Smooth muscle cell (in vitro differentiated cells): Measurements from ENCODE around the gene PRRC2A. TPM values are rescaled to one million over a fixed set of nuclear protein-coding genes. Genes with fewer than 3 reads are reported as not detected.

ENCODE experiments used
- DNase-seq: peaks from one replicate; lab custom pipeline; 2025; ENCODE audit not compliant: unreplicated experiment; lab: John Stamatoyannopoulos, UW
- H2AFZ ChIP-seq: fragments of 200-600 bp; sonication (generic); 2 replicates; pipeline ENCODE4 v1.6.0; 2016; ENCODE audit warnings: antibody characterized with exemption, low read depth, mild to moderate bottlenecking
- H3F3A ChIP-seq: fragments of 200-600 bp; sonication (generic); 2 replicates; pipeline ENCODE4 v1.6.0; 2017; ENCODE audit warnings: antibody characterized with exemption, low read depth
- H3K27ac ChIP-seq: fragments of 200-600 bp; sonication (generic); 2 replicates; pipeline ENCODE4 v1.5.1; 2016; ENCODE audit warnings: low read depth, mild to moderate bottlenecking
- H3K27me3 ChIP-seq: fragments of 200-600 bp; sonication (generic); 2 replicates; pipeline ENCODE4 v1.6.1; 2016; ENCODE audit warnings: low read depth, mild to moderate bottlenecking
- H3K36me3 ChIP-seq: fragments of 200-600 bp; sonication (generic); 2 replicates; pipeline ENCODE4 v1.5.1; 2016; ENCODE audit warnings: low read depth
- H3K4me1 ChIP-seq: fragments of 200-600 bp; sonication (generic); 2 replicates; pipeline ENCODE4 v1.5.1; 2016; ENCODE audit warnings: low read depth
- H3K4me2 ChIP-seq: fragments of 200-600 bp; sonication (generic); 2 replicates; pipeline ENCODE4 v1.6.0; 2016; ENCODE audit warnings: mild to moderate bottlenecking
- H3K4me3 ChIP-seq: fragments of 200-600 bp; sonication (generic); 2 replicates; pipeline ENCODE4 v1.5.1; 2016; ENCODE audit warnings: mild to moderate bottlenecking
- H3K79me2 ChIP-seq: fragments of 200-600 bp; sonication (generic); 2 replicates; pipeline ENCODE4 v1.6.0; 2016; ENCODE audit warnings: low read depth, mild to moderate bottlenecking
- H3K9ac ChIP-seq: fragments of 200-600 bp; sonication (generic); 2 replicates; pipeline ENCODE4 v1.6.0; 2016; ENCODE audit warnings: low read depth
- H3K9me3 ChIP-seq: fragments of 200-600 bp; sonication (generic); replicated peaks from 2 replicates; pipeline ENCODE4 v1.5.1; 2016; ENCODE audit warnings: low read depth
- H4K20me1 ChIP-seq: fragments of 200-600 bp; sonication (generic); 2 replicates; pipeline ENCODE4 v1.6.0; 2016; ENCODE audit warnings: low read depth
- WGBS: methylation state at CpG from one replicate; pipeline ENCODE4 v1.1.7; 2016; ENCODE audit warnings: low lambda C conversion rate; 5-methylcytosine and 5-hydroxymethylcytosine counted together
- microRNA-seq: library from miRNA; unstranded; fragments of <30 nt; microRNA quantifications from one replicate; pipeline ENCODE4, GENCODE V29; 2016; ENCODE audit warnings: borderline number of aligned reads
- polyA plus RNA-seq: library from polyadenylated mRNA; unstranded; fragments of >200 nt; fragmentation: Nextera tagmentation; extraction: Ambion mirVana; gene quantifications from 2 replicates; pipeline ENCODE4 v1.2.1, GENCODE V29; 2016
- small RNA-seq: library from RNA; depleted of rRNA; stranded (forward); fragments of <200 nt; gene quantifications from one replicate; pipeline ENCODE3, GENCODE V24; 2014
- total RNA-seq: library from RNA; depleted of rRNA; stranded (reverse); fragments of >200 nt; gene quantifications from 2 replicates; pipeline ENCODE4 v1.2.3, GENCODE V29; 2014
- TF ChIP-seq, protein P1 (sequence below): fragments of 200-600 bp; sonication (generic); IDR thresholded peaks from 2 replicates; pipeline ENCODE4 v1.5.1; 2017; ENCODE audit warnings: borderline replicate concordance, mild to moderate bottlenecking, antibody characterized with exemption; ENCODE audit not compliant: insufficient read depth, poor library complexity, severe bottlenecking

Gene PRRC2A
- total and polyA plus RNA-seq, 2 experiments from 2014 or later = 47.6 to 58.0 TPM

DNA sequence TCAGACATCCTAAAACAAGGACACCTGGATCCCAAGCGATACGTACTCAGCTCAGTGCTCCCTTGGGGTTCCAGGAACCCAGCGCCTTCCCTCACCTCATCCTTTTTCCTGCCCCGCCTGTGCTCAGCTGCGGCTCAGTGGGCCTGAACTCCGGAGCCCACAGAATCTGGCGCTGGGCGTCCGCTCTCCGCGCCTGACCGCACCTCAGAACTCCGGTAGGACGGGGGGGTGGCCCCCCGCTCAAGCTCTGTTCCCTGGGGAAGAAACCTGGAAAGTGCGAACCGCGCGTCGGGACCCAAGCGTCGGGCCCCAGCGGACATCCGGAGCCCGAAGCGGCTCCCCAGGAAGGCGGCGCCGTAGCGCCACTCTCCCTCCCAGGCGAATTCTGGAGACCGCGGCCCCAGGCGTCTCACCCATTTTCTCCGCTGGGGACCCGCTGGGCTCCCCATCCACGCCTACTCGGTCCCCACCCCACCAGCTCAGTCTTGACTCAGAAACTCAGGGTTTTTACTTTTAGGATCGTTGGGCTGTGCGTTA, 60.7 kb downstream of the PRRC2A start:
- Histone ChIP-seq H3K4me2 (peak overlapping the region; percentile 100), H3K9me3 (no peaks in the 10 kb centered on the region), H3K36me3 (no peaks in the 10 kb centered on the region), H3K4me3 (peak overlapping the region; percentile 60), H3K4me1 (peaks cover 14% of the 10 kb centered on the region), H3K79me2 (no peaks in the 10 kb centered on the region), H3K9ac (peak overlapping the region; percentile 28), H3K27ac (no peak overlapping the region), H3F3A (no peaks in the 10 kb centered on the region), H4K20me1 (no peaks in the 10 kb centered on the region), H2AFZ (peak overlapping the region; percentile 70), H3K27me3 (no peaks in the 10 kb centered on the region)
- no peak for DNase-seq
- TF ChIP-seq, protein P1, sequence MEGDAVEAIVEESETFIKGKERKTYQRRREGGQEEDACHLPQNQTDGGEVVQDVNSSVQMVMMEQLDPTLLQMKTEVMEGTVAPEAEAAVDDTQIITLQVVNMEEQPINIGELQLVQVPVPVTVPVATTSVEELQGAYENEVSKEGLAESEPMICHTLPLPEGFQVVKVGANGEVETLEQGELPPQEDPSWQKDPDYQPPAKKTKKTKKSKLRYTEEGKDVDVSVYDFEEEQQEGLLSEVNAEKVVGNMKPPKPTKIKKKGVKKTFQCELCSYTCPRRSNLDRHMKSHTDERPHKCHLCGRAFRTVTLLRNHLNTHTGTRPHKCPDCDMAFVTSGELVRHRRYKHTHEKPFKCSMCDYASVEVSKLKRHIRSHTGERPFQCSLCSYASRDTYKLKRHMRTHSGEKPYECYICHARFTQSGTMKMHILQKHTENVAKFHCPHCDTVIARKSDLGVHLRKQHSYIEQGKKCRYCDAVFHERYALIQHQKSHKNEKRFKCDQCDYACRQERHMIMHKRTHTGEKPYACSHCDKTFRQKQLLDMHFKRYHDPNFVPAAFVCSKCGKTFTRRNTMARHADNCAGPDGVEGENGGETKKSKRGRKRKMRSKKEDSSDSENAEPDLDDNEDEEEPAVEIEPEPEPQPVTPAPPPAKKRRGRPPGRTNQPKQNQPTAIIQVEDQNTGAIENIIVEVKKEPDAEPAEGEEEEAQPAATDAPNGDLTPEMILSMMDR = no peak
- WGBS = 2% methylated on average over 40 of the region's 40 CpGs

DNA sequence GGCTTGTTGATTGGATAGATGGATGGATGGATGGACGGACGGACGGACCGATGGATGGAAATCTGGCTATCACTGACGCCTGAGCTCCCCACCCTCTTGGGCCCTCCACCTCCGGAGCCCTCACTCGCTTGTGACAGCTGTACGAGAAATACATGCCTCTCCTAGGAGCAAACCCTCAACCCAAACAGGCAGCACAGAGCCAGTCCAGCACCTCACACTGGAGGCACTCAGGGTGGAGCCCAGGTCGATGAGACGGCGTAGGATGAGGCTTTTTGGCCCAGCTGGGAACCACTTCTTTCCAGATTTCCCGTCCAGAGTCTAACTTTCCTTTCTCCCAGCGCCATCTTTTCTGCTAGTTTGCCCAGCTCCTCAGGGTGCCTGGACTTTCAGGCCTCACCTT, 63.1 kb downstream of the PRRC2A start:
- TF ChIP-seq, protein P1 = no peak
- no peaks in the 10 kb centered on the region for H3K27me3 ChIP-seq
- H3F3A ChIP-seq = no peaks in the 10 kb centered on the region
- no peak for DNase-seq
- H2AFZ ChIP-seq = no peak overlapping the region
- H3K36me3 ChIP-seq = no peaks in the 10 kb centered on the region
- H4K20me1 ChIP-seq = no peaks in the 10 kb centered on the region
- peak overlapping the region; percentile 38 for H3K4me3 ChIP-seq
- no peaks in the 10 kb centered on the region for H3K9me3 ChIP-seq
- 77% methylated on average over 13 of the region's 13 CpGs for WGBS
- H3K4me1 ChIP-seq = peaks cover 14% of the 10 kb centered on the region
- no peak overlapping the region for H3K27ac ChIP-seq
- no peak overlapping the region for H3K9ac ChIP-seq
- H3K79me2 ChIP-seq = no peaks in the 10 kb centered on the region
- H3K4me2 ChIP-seq = peak overlapping the region; percentile 83

DNA sequence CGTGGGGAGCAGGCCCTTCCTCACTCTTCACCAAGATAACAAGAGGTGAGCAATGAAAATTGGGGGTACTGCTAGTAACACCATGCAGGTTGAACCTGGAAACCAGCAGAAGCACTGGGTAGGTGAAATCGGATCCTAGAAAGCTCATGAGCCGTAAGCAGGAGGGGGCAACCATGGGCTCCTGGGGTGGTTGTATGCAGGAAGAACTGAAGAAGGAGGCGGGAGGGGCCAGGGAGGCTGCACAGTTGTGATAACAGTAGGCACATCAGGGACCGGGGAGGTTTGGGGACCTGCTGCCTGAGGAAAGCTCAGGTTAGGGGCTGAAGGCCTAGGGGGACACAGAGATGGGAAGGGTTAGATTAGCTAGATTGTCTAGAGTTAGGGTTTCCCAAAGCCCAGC, 66.0 kb downstream of the PRRC2A start:
- DNase-seq = no peak
- H3K27me3 ChIP-seq = no peaks in the 10 kb centered on the region
- H3K79me2 ChIP-seq = no peaks in the 10 kb centered on the region
- H3K27ac ChIP-seq = no peak overlapping the region
- H3K9me3 ChIP-seq = no peaks in the 10 kb centered on the region
- H3K9ac ChIP-seq = no peak overlapping the region
- H4K20me1 ChIP-seq = no peaks in the 10 kb centered on the region
- TF ChIP-seq, protein P1 = no peak
- no peak overlapping the region for H3K4me3 ChIP-seq
- no peak overlapping the region for H3K4me2 ChIP-seq
- H3F3A ChIP-seq = no peaks in the 10 kb centered on the region
- peaks cover 9% of the 10 kb centered on the region for H3K4me1 ChIP-seq
- no peaks in the 10 kb centered on the region for H3K36me3 ChIP-seq
- no peak overlapping the region for H2AFZ ChIP-seq
- 98% methylated on average over 5 of the region's 5 CpGs for WGBS

DNA sequence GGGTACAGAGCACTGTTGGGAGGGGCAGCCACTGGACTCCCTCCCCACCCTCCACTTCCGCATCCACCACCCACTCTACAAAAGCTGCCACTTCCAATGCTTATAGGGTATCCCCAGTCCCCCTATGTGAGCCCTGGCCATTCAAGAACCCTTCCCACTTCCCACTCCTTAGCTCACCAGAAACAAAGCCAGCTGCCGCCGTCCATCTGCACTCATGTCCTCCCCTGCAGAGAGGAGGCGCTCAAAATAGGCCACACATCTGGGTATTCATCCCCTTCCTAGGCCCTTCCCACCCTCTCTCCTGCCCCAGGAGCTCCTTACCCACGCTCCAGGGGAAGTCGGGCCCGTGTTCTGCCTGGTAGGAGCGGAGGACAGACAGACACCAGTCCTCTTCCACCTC, 66.8 kb downstream of the PRRC2A start:
- no peaks in the 10 kb centered on the region for H3K79me2 ChIP-seq
- no peak for DNase-seq
- no peak overlapping the region for H3K9ac ChIP-seq
- H3K4me1 ChIP-seq = peaks cover 5% of the 10 kb centered on the region
- H3K36me3 ChIP-seq = no peaks in the 10 kb centered on the region
- H2AFZ ChIP-seq = no peak overlapping the region
- H3K27me3 ChIP-seq = no peaks in the 10 kb centered on the region
- no peak overlapping the region for H3K4me3 ChIP-seq
- WGBS = 93% methylated on average over 7 of the region's 8 CpGs
- H3K9me3 ChIP-seq = no peaks in the 10 kb centered on the region
- no peak overlapping the region for H3K4me2 ChIP-seq
- no peaks in the 10 kb centered on the region for H3F3A ChIP-seq
- H4K20me1 ChIP-seq = no peaks in the 10 kb centered on the region
- H3K27ac ChIP-seq = no peak overlapping the region
- TF ChIP-seq, protein P1 = no peak

Small RNA genes within 50 kb of the gene (microRNA-seq; reads per million reads assigned to microRNA genes)
- 2.3 reads per million for gene MIR6832

Small RNA genes within 50 kb of the gene (small RNA-seq; reads per million reads assigned to genes)
- gene MIR6832 (not detected), gene RF00019 (not detected), gene SNORA38 (25.0 reads per million, percentile 91 among the genes with 10 or more reads in this experiment), gene UQCRHP1 (not detected)

Other genes with a start within 250 kb of the PRRC2A start
Only the 30 nearest of the 35 such genes appear.
- gene MICB, start 122.6 kb upstream of the PRRC2A start, total RNA-seq = 2.9 and 4.7 TPM in 2 replicates
- gene MICB, start 122.6 kb upstream of the PRRC2A start, polyA plus RNA-seq = 1.4 and 2.4 TPM in 2 replicates
- not detected in 2 replicates for gene MCCD1, start 91.8 kb upstream of the PRRC2A start, total RNA-seq
- gene MCCD1, start 91.8 kb upstream of the PRRC2A start, polyA plus RNA-seq = not detected in 2 replicates
- 137 and 153 TPM in 2 replicates for gene DDX39B, start 78.7 kb upstream of the PRRC2A start, total RNA-seq
- 117 and 146 TPM in 2 replicates for gene DDX39B, start 78.7 kb upstream of the PRRC2A start, polyA plus RNA-seq
- gene ATP6V1G2, start 74.1 kb upstream of the PRRC2A start, total RNA-seq = 0.90 and 1.0 TPM in 2 replicates
- gene ATP6V1G2, start 74.1 kb upstream of the PRRC2A start, polyA plus RNA-seq = 2.3 and 2.4 TPM in 2 replicates
- 8.1 and 28.2 TPM in 2 replicates for gene NFKBIL1, start 73.1 kb upstream of the PRRC2A start, total RNA-seq
- gene NFKBIL1, start 73.1 kb upstream of the PRRC2A start, polyA plus RNA-seq = 23.5 and 25.9 TPM in 2 replicates
- gene LTA, start 48.4 kb upstream of the PRRC2A start, total RNA-seq = 1.8 TPM in 1 of 2 replicates, not detected in the other
- 0.74 TPM in 1 of 2 replicates, not detected in the other for gene LTA, start 48.4 kb upstream of the PRRC2A start, polyA plus RNA-seq
- gene TNF, start 45.1 kb upstream of the PRRC2A start, total RNA-seq = 0.94 and 3.0 TPM in 2 replicates
- 1.5 and 2.4 TPM in 2 replicates for gene TNF, start 45.1 kb upstream of the PRRC2A start, polyA plus RNA-seq
- gene LTB, start 38.3 kb upstream of the PRRC2A start, total RNA-seq = 1.5 TPM in 1 of 2 replicates, not detected in the other
- 0.75 and 6.3 TPM in 2 replicates for gene LTB, start 38.3 kb upstream of the PRRC2A start, polyA plus RNA-seq
- not detected in 2 replicates for gene LST1, start 34.4 kb upstream of the PRRC2A start, total RNA-seq
- gene LST1, start 34.4 kb upstream of the PRRC2A start, polyA plus RNA-seq = 1.4 and 1.7 TPM in 2 replicates
- not detected in 2 replicates for gene NCR3, start 27.7 kb upstream of the PRRC2A start, total RNA-seq
- 0.22 and 0.48 TPM in 2 replicates for gene NCR3, start 27.7 kb upstream of the PRRC2A start, polyA plus RNA-seq
- not detected in 2 replicates for gene AIF1, start 5.5 kb upstream of the PRRC2A start, total RNA-seq
- gene AIF1, start 5.5 kb upstream of the PRRC2A start, polyA plus RNA-seq = not detected in 2 replicates
- gene BAG6, start 31.9 kb downstream of the PRRC2A start, total RNA-seq = 75.9 and 123 TPM in 2 replicates
- gene BAG6, start 31.9 kb downstream of the PRRC2A start, polyA plus RNA-seq = 74.8 and 85.8 TPM in 2 replicates
- 2.3 and 2.7 TPM in 2 replicates for gene APOM, start 35.2 kb downstream of the PRRC2A start, total RNA-seq
- gene APOM, start 35.2 kb downstream of the PRRC2A start, polyA plus RNA-seq = 1.1 and 2.7 TPM in 2 replicates
- 7.1 and 8.9 TPM in 2 replicates for gene C6orf47, start 40.1 kb downstream of the PRRC2A start, total RNA-seq
- gene C6orf47, start 40.1 kb downstream of the PRRC2A start, polyA plus RNA-seq = 15.5 and 20.1 TPM in 2 replicates
- gene GPANK1, start 44.3 kb downstream of the PRRC2A start, total RNA-seq = 12.5 and 17.2 TPM in 2 replicates
- gene GPANK1, start 44.3 kb downstream of the PRRC2A start, polyA plus RNA-seq = 19.6 and 20.1 TPM in 2 replicates
- gene CSNK2B, start 45.4 kb downstream of the PRRC2A start, total RNA-seq = 228 and 313 TPM in 2 replicates
- gene CSNK2B, start 45.4 kb downstream of the PRRC2A start, polyA plus RNA-seq = 195 and 226 TPM in 2 replicates
- gene LY6G5B, start 49.3 kb downstream of the PRRC2A start, total RNA-seq = 1.5 and 7.5 TPM in 2 replicates
- 5.6 and 16.2 TPM in 2 replicates for gene LY6G5B, start 49.3 kb downstream of the PRRC2A start, polyA plus RNA-seq
- 0.18 and 0.67 TPM in 2 replicates for gene LY6G5C, start 60.4 kb downstream of the PRRC2A start, total RNA-seq
- gene LY6G5C, start 60.4 kb downstream of the PRRC2A start, polyA plus RNA-seq = 3.8 and 5.2 TPM in 2 replicates
- gene ABHD16A, start 82.6 kb downstream of the PRRC2A start, total RNA-seq = 24.9 and 32.8 TPM in 2 replicates
- 39.9 and 40.5 TPM in 2 replicates for gene ABHD16A, start 82.6 kb downstream of the PRRC2A start, polyA plus RNA-seq
- not detected in 2 replicates for gene LY6G6F, start 86.2 kb downstream of the PRRC2A start, total RNA-seq
- not detected in 2 replicates for gene LY6G6F, start 86.2 kb downstream of the PRRC2A start, polyA plus RNA-seq
- not detected in 2 replicates for gene LY6G6D, start 94.6 kb downstream of the PRRC2A start, total RNA-seq
- not detected in 2 replicates for gene LY6G6D, start 94.6 kb downstream of the PRRC2A start, polyA plus RNA-seq
- gene LY6G6C, start 101.0 kb downstream of the PRRC2A start, total RNA-seq = 3.8 and 5.2 TPM in 2 replicates
- 3.9 and 7.2 TPM in 2 replicates for gene LY6G6C, start 101.0 kb downstream of the PRRC2A start, polyA plus RNA-seq
- 0.09 TPM in 1 of 2 replicates, not detected in the other for gene MPIG6B, start 102.7 kb downstream of the PRRC2A start, total RNA-seq
- gene MPIG6B, start 102.7 kb downstream of the PRRC2A start, polyA plus RNA-seq = 1.1 TPM in 1 of 2 replicates, not detected in the other
- gene DDAH2, start 108.6 kb downstream of the PRRC2A start, total RNA-seq = 62.9 and 104 TPM in 2 replicates
- 122 and 134 TPM in 2 replicates for gene DDAH2, start 108.6 kb downstream of the PRRC2A start, polyA plus RNA-seq
- gene CLIC1, start 115.8 kb downstream of the PRRC2A start, total RNA-seq = 373 and 417 TPM in 2 replicates
- gene CLIC1, start 115.8 kb downstream of the PRRC2A start, polyA plus RNA-seq = 610 and 628 TPM in 2 replicates
- 10.6 and 15.4 TPM in 2 replicates for gene MSH5, start 119.3 kb downstream of the PRRC2A start, total RNA-seq
- 4.7 and 10.5 TPM in 2 replicates for gene MSH5, start 119.3 kb downstream of the PRRC2A start, polyA plus RNA-seq
- gene SAPCD1, start 141.9 kb downstream of the PRRC2A start, total RNA-seq = not detected in 2 replicates
- 1.4 and 1.8 TPM in 2 replicates for gene SAPCD1, start 141.9 kb downstream of the PRRC2A start, polyA plus RNA-seq
- 0.22 and 0.58 TPM in 2 replicates for gene VWA7, start 156.6 kb downstream of the PRRC2A start, total RNA-seq
- gene VWA7, start 156.6 kb downstream of the PRRC2A start, polyA plus RNA-seq = 0.08 and 0.28 TPM in 2 replicates
- 31.9 and 60.8 TPM in 2 replicates for gene VARS1, start 175.0 kb downstream of the PRRC2A start, total RNA-seq
- 76.9 and 80.8 TPM in 2 replicates for gene VARS1, start 175.0 kb downstream of the PRRC2A start, polyA plus RNA-seq
- 62.0 and 91.2 TPM in 2 replicates for gene LSM2, start 186.3 kb downstream of the PRRC2A start, total RNA-seq
- gene LSM2, start 186.3 kb downstream of the PRRC2A start, polyA plus RNA-seq = 73.6 and 81.6 TPM in 2 replicates